A673 (cell line): ENCODE results near the gene AP3D1. TPM values are rescaled to one million over a fixed set of nuclear protein-coding genes. Genes with fewer than 3 reads are reported as not detected.

Source experiments
- BruUV-seq: library from RNA; stranded (reverse); fragments of 400-500 nt; replicated peaks from 2 replicates; lab custom pipeline; 2021; lab: Mats Ljungman, UMichigan
- CTCF ChIA-PET: fragments of 300-600 bp; sonication (Branson Sonifier 250); formaldehyde crosslinking; loops from one replicate; lab custom pipeline; 2022; ENCODE audit warnings: antibody characterized with exemption; lab: Charles Lee
- POLR2A ChIA-PET: fragments of 300-600 bp; sonication (Branson Sonifier 250); formaldehyde crosslinking; loops from one replicate; lab custom pipeline; 2022; ENCODE audit warnings: antibody characterized with exemption; ENCODE audit not compliant: low non-redundant PET; lab: Charles Lee
- DNase-seq: peaks from one replicate; pipeline ENCODE4 v3.0.0-alpha.2; 2015; ENCODE audit warnings: low spot score
- H3K27ac ChIP-seq: fragments of 200-600 bp; sonication (generic); 2 replicates; pipeline ENCODE4 v1.5.1; 2016; ENCODE audit warnings: mixed run types, low read depth, mild to moderate bottlenecking, mixed read lengths, antibody characterized with exemption, low read length; ENCODE audit not compliant: poor library complexity, severe bottlenecking
- H3K27me3 ChIP-seq: fragments of 200-600 bp; sonication (generic); replicated peaks from 2 replicates; pipeline ENCODE4 v1.6.1; 2017; ENCODE audit warnings: mixed run types, low read depth, mild to moderate bottlenecking, mixed read lengths, antibody characterized with exemption, low read length; ENCODE audit not compliant: insufficient read depth, poor library complexity
- H3K36me3 ChIP-seq: fragments of 200-600 bp; sonication (generic); 2 replicates; pipeline ENCODE4 v1.6.1; 2016; ENCODE audit warnings: mixed run types, mild to moderate bottlenecking, mixed read lengths, antibody characterized with exemption, low read length; ENCODE audit not compliant: insufficient read depth, poor library complexity, severe bottlenecking
- H3K4me1 ChIP-seq: fragments of 200-600 bp; sonication (generic); 2 replicates; pipeline ENCODE4 v1.6.1; 2017; ENCODE audit warnings: mixed run types, mild to moderate bottlenecking, mixed read lengths, antibody characterized with exemption, low read length; ENCODE audit not compliant: insufficient read depth, poor library complexity, severe bottlenecking
- H3K4me3 ChIP-seq: fragments of 200-600 bp; sonication (generic); 2 replicates; pipeline ENCODE4 v1.5.1; 2016; ENCODE audit warnings: low read depth, mixed run types, mild to moderate bottlenecking, mixed read lengths, low read length; ENCODE audit not compliant: poor library complexity, severe bottlenecking
- H3K9me3 ChIP-seq: fragments of 200-600 bp; sonication (generic); 2 replicates; pipeline ENCODE4 v1.6.1; 2016; ENCODE audit warnings: mixed run types, low read depth, mild to moderate bottlenecking, mixed read lengths, antibody characterized with exemption, low read length; ENCODE audit not compliant: poor library complexity, severe bottlenecking
- EZH2 ChIP-seq: fragments of 200-600 bp; sonication (generic); IDR thresholded peaks from 2 replicates; pipeline ENCODE4 v1.6.1; 2017; ENCODE audit warnings: borderline replicate concordance, low read depth, mild to moderate bottlenecking, mixed read lengths, antibody characterized with exemption, low read length; ENCODE audit not compliant: poor library complexity, severe bottlenecking
- intact Hi-C: fragments of 100-400 bp; cut with micrococcal nuclease; formaldehyde crosslinking; loops from one replicate; pipeline ENCODE4 v1.10.0; 2022; ENCODE audit not compliant: unreplicated experiment
- total RNA-seq: library from RNA; stranded (reverse); gene quantifications from 2 replicates; pipeline ENCODE4 v1.2.3, GENCODE V29; 2021
- TF ChIP-seq, protein P1 (sequence below): fragments of 300-800, 200-600 bp; sonication (generic); conservative IDR thresholded peaks from 2 replicates; pipeline ENCODE4 v1.5.1; 2017; ENCODE audit warnings: low read depth, mild to moderate bottlenecking, antibody characterized with exemption, low read length, moderate library complexity, mixed read lengths

Gene AP3D1
- total RNA-seq, 1 experiment from 2014 or later = 148 TPM

DNA sequence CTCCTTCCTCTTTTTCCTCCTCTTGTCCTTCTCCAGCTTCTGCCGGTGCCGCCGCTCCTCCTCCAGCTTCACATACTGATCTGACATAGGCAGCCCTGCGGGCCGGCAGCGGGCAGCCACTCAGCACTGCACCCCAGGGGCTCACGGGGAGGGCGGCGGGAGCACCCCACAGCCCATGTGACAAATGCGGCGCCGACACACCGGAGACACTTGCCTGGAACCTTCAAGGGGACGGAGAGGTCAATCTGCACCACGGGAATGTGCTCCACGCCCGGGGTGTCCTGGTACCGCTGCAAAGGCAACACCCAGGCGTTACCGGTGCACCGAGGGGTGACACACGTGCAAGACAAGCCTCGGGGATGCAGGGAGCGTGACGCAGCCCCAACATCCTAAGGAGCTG is 36.0 kb downstream of the AP3D1 start:
- POLR2A ChIA-PET = no interaction called here
- no TSS peak for BruUV-seq

DNA sequence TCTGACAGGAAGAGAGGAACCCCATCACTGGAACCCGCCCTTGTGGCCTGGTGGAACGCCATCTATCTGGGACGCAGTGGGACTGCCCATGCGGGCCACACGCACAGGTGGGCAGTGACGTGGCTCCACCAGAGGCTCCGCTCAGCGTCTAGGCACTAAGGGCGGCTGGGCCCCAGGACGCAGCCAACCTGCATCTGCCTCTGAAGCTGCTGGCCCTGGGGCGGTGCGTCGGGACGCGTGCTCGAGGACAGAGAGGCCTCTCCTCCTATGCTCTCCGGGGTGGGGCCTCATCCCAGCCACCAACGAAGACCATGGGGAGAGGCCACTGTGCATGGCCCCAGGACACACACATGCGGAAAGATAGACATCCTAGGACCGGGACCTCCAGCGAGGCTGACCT is 36.5 kb downstream of the AP3D1 start:
- POLR2A ChIA-PET = no interaction called here
- no peak overlapping the region for H3K4me3 ChIP-seq
- no peaks in the 10 kb centered on the region for H3K9me3 ChIP-seq
- H3K36me3 ChIP-seq = peaks cover 91% of the 10 kb centered on the region
- H3K4me1 ChIP-seq = no peaks in the 10 kb centered on the region
- TF ChIP-seq, protein P1, sequence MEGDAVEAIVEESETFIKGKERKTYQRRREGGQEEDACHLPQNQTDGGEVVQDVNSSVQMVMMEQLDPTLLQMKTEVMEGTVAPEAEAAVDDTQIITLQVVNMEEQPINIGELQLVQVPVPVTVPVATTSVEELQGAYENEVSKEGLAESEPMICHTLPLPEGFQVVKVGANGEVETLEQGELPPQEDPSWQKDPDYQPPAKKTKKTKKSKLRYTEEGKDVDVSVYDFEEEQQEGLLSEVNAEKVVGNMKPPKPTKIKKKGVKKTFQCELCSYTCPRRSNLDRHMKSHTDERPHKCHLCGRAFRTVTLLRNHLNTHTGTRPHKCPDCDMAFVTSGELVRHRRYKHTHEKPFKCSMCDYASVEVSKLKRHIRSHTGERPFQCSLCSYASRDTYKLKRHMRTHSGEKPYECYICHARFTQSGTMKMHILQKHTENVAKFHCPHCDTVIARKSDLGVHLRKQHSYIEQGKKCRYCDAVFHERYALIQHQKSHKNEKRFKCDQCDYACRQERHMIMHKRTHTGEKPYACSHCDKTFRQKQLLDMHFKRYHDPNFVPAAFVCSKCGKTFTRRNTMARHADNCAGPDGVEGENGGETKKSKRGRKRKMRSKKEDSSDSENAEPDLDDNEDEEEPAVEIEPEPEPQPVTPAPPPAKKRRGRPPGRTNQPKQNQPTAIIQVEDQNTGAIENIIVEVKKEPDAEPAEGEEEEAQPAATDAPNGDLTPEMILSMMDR = no peak
- TF ChIP-seq EZH2 = no peak
- intact Hi-C loops = no loop called here
- no peak for DNase-seq
- no peak overlapping the region for H3K27ac ChIP-seq
- no TSS peak for BruUV-seq
- CTCF ChIA-PET = no interaction called here
- H3K27me3 ChIP-seq = no peaks in the 10 kb centered on the region

More for the DNA sequence above, 36.0 kb downstream of the AP3D1 start:
- peaks cover 91% of the 10 kb centered on the region for H3K36me3 ChIP-seq
- CTCF ChIA-PET = no interaction called here
- DNase-seq = no peak
- H3K9me3 ChIP-seq = no peaks in the 10 kb centered on the region
- TF ChIP-seq, protein P1 = no peak
- TF ChIP-seq EZH2 = no peak
- intact Hi-C loops = no loop called here
- H3K4me3 ChIP-seq = no peak overlapping the region
- no peak overlapping the region for H3K27ac ChIP-seq
- H3K4me1 ChIP-seq = no peaks in the 10 kb centered on the region
- no peaks in the 10 kb centered on the region for H3K27me3 ChIP-seq

DNA sequence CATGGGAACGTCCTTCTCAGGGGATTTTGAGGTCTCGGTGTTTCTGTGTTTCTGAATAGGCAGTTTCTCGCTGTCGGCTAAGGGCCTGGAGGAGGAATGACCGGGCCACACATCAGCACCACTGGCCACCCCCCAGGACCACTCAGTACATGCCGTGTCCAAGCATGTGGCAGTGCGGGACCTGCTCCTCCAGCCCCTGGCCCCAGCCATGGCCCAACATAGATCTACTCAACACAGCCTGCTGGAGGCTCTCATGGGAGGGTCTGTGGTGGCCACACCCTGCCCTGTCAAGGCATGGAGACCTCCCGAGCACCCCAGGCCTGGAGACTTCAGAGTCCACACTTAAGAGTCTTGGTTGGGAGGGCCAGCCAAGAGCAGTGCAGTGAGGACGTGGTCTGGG is 37.1 kb downstream of the AP3D1 start:
- ChIA-PET CTCF (no interaction called here), POLR2A (no interaction called here)
- Histone ChIP-seq H3K9me3 (no peaks in the 10 kb centered on the region), H3K27ac (no peak overlapping the region), H3K27me3 (no peaks in the 10 kb centered on the region), H3K36me3 (peaks cover 95% of the 10 kb centered on the region), H3K4me3 (no peak overlapping the region), H3K4me1 (no peaks in the 10 kb centered on the region)
- no TSS peak for BruUV-seq
- no peak for DNase-seq
- TF ChIP-seq EZH2 = no peak
- TF ChIP-seq, protein P1 = no peak
- intact Hi-C loops = no loop called here
